ENCODE data around the gene FASLG.
"Not testable (repeated sequence)": the region's sequence is repeated elsewhere in the genome, so short reads cannot be mapped to it uniquely, and the experiment has no call there.

FASLG gene

DNA sequence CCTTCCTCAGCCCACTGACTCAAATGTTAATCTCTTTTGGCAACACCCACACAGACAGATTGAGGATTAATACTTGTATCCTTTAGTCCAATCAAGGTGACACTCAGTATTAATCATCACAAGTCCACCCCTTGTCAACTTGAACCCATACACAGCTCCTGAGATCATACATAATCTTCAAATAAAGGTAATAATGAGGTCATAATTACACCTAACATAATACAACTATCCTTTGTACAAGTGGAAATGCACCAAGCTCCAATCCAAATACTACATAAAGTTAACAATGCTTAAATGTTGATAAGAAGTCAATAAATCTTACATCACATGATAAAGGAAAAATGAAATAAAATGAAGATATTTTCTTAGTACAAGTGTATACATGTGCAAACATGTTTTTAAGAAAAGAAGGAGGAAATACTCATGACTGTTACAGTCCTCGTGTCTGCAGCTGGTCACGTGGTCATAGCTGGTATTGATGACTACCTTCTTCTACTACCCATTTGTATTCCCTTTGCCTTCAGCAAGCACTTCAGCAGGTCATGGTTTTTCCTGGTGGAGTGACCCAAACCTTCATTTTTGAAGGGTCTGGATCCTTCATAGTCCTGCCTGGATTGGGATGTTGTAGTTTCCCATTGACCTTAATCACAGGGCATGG lies 29.7 kb downstream of the FASLG start:
- not testable (repeated sequence) for DNase-seq

- peak; percentile 9 for DNase-seq
Measured at GRCh38 chr1:172690925-172691324, 32.0 kb downstream of the FASLG start.

DNA sequence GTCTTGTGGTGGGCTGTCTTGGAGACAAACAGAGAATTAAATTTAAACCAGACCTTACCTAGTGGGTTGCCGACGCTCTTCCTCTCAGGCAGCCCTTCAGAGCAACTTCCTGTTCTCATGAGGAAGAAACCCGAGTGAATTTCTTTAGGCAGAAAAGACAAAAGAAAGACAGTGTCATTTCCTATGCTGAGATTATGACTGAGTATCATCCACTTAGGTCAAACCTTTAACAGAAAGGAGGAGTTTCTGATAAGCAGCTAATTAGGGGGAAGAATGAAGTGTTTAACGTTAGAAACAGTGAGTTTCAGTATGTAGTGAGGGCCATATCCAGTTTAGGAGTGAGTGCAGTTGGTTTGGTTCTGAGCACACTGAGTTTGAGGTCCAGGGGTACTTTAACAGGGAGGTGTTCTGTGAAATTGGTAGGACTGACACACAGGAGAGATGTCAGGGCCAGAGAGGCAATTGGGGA lies 38.7 kb downstream of the FASLG start:
- DNase-seq, result no peak

DNA sequence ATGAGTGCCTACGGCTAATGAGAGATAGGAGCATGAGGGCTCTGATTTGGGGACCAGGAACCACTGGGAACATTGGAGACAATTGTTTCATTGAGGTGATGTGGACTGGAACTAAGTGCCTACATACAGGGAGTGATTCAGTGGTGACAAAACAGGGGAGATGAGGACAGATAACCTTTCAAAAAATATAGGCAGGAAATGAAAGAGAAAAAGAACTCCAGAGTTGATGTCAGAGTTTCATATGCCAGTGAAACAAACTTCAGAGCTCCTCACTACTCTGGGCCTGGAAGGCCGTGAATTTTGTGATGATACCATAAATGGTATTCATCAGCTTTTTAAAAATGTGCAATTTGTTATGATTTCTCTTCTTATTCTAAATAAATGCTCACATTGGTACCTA lies 39.3 kb downstream of the FASLG start:
- DNase-seq, result no peak

- DNase-seq, result peak; percentile 46
Measured at GRCh38 chr1:172699111-172699510, 40.2 kb downstream of the FASLG start.

DNA sequence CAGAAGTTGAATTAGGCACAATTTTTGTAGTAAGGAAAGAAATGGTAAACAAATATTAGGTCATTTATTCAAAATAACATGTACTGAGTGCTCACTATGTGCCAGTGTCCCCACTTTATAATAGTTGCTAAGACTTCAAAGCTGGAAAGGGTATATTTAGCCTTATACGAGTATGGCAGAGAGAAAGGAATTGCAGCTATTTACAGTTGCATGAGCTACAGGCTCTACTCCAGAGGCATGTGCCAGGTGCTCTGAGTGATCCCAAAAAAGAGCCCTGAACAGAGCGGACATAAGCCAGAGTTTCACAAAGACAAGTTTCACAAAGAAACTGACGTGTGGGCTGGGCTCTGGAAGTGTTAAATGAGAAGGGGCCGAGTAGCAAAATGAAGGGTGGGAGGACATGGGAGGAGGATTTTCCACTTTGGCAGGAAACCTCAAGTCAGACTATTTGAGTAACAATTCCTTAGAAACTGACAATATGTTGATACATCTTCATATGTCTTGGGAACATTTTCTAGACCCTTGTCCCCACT lies 40.9 kb downstream of the FASLG start:
- no peak for DNase-seq

GRCh38 chr1:172700556-172700955 lies 41.7 kb downstream of the FASLG start:
- DNase-seq, result no peak

DNA sequence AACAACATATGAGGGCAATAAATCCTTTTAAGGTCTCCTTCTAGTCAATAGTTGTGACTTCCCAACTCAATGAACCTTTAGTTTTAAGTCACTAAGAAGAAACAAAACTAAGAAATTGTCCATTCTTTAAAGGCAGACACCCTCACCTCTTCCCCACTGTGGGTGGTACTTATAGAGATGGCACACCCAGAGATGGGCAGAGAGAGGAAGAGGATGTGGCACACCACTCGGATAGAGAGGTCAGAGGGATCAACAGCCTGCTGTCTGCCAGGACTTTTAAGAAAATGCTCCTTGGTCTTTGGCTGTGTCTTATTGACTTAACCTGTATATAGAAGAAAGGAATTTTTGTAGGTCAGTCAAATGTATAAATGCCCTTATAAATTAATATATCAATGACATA lies 45.1 kb downstream of the FASLG start:
- no peak for DNase-seq

- no peak for DNase-seq
Measured at GRCh38 chr1:172704420-172705210, 45.7 kb downstream of the FASLG start.

DNA sequence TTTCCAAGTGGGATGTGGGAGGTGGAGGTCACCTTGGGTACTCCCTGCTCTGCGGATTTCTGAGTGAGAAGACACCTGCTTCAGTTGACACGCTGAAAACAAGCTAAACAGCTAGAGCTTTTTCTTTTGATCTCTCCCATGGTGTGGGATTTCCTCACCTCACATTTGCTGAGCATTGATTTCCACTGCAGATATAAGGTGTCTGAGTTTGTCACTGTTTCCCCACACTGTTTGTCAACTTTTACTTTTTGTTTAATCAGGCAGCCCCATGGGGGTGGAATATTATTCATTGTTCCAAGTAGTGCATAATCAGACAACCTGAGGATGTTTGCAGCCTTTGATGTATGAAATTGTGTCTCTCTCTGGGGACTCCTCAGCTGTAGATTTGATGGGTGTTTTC lies 49.5 kb downstream of the FASLG start:
- DNase-seq, result no peak

- DNase-seq, result peak; percentile 24
Measured at GRCh38 chr1:172711558-172711957, 52.7 kb downstream of the FASLG start.

DNA sequence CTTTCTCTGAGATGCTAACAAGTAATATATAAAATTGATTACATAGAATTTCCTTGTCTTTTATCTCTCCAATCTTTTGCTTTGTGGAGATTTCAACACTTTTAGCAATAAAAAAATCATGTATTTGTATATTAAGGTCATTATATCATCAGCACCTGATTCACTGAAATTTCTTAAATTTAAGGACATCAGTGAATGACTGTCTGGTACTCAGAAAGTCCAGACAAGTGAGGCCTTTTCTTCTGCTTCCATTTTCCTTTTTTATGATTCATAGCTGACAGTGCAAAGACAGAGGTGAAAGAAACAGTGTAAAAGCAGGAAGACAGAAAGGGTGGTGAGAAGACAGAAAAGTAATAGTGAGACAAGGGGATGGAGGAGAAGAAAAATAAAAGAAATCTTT lies 54.6 kb downstream of the FASLG start:
- DNase-seq, result no peak
